ENCODE measurements around the gene SCAPER. TPM values are rescaled to one million over a fixed set of nuclear protein-coding genes. Genes with fewer than 3 reads are reported as not detected.
"Not testable (repeated sequence)": the region's sequence is repeated elsewhere in the genome, so short reads cannot be mapped to it uniquely, and the experiment has no call there.

SCAPER gene
- total RNA-seq, 1 experiment from 2014 or later, result 5.2 TPM

DNA sequence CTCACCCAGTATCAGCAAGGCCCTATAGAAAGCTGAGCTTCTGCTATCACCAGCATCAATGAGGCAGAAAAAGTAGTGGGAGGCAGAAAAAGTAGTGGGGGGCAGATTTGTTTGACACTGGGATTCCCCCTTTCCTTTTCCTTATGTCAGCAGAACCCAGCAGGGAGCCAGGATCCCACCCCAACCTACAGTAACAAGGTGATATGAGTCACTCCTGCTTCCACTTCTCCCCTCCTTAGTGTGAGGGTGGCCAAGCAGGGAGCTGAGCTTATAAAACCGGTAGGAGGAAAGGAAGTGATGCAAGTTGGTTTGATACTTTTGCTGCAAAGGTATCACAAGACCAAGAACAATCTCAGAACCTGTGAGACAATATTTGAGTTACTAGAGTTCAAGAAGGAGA, 128.7 kb downstream of the SCAPER start:
- DNase-seq (ENCODE audit: low read depth), result no peak

DNA sequence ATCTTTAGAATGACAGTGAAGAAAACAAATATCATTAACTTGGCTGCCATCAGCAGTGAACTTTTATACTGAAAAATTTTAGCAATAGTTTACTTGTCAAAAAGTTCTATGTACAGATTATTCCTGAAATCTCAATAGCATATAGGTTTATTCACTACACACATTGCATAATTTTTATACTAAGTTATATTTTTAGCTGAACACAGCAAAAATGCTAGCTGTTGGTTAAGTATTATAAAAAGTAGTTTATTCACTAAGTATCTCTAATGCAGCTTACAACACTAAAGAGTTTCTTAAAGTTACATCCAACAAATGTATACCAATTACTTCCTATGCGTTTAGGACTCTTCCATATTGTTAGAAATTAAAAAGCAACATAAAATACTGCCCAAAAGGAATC, 131.9 kb downstream of the SCAPER start:
- DNase-seq (ENCODE audit: low read depth), result no peak

DNA sequence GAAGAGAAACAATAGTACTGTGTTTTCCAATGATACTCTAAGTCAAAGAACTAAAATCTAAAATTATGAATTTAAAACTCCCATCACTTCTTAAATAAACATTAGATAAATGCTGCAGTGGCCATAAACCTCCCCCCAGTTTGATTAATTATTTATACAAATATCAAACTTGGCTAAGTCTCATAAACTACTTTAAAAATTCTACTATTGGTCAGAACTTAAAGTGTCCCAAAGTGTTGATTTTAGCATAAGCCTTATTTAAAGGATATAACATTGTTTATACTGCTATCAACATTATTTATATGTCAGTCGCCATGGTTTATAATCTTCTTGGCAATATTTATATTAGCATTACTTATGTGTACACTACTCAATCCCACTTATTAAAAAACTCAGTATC, 132.4 kb downstream of the SCAPER start:
- no peak for DNase-seq (ENCODE audit: low read depth)

DNA sequence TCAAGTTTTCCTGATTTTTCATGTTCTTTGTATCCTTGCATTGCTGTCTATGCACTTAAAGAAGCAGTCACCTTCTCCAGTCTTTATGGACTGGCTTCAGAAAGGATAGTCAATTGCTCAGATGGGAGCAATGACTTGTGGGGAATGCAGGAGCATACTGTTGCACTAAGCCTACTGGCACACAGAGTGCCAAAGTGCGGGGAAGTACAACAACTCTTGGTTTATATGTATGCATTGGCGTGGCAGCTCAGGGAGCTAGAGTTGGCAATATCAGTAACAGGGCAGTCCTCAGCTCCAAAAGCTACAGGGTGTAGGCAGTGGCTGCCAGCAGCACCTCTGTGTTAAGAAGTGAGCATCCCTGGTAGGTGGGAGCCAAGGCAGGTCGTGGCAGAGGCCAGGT, 141.1 kb downstream of the SCAPER start:
- DNase-seq (ENCODE audit: low read depth), result no peak

DNA sequence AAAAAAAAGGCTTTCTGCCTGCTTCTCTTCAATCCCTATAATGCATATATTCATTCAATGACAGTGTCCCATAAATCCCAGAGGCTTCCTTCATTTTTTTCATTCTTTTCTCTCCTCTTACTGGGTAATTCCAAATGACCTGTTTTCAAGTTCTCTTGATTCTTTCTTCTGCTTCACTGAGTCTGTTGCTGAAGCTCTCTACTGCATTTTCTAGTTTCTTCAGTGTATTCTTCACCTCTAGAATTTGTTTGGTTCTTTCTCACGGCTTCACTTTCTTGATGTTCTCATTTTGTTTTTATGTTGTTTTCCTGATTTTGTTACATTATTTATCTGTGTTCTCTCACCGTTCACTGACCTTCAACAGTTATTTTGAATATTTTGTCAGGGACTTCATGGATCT, 141.6 kb downstream of the SCAPER start:
- DNase-seq (ENCODE audit: low read depth), result no peak

DNA sequence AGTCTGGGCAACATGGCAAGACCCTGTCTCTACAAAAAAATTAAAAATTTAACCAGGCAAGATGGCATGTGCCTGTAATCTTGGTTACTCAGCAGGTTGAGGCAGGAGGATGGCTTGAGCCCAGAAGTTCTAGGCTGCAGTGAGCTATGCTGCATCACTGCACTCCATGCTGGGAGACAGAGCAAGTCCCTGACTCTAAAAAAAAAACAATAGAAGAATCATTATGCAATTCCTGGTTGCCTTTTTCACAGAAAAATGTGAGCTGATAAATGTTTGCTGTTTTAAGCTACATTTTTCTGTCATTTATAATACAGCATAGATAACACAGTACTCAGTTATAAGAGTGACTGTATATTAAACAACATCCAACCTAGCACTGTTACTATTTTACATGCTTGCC, 148.8 kb downstream of the SCAPER start:
- no peak for DNase-seq (ENCODE audit: low read depth)

DNA sequence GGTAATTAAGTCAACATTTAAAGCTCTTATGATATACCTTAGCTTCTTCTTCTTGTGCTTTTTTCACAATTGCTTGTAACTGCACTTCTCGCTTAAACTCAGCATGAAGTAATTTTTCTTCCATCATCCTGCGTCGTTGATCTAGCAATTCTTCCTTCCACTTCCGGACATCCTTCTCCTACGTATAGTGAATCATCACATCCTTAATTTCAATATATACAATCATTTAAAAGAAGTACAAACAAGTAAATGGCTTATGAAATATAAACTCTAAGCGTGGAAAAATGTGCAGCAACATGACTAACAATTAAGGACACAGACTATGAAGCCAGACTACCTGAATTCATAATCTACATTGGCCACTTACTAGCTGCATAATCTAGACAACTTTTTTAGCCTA, 151.4 kb downstream of the SCAPER start:
- no peak for DNase-seq (ENCODE audit: low read depth)

DNA sequence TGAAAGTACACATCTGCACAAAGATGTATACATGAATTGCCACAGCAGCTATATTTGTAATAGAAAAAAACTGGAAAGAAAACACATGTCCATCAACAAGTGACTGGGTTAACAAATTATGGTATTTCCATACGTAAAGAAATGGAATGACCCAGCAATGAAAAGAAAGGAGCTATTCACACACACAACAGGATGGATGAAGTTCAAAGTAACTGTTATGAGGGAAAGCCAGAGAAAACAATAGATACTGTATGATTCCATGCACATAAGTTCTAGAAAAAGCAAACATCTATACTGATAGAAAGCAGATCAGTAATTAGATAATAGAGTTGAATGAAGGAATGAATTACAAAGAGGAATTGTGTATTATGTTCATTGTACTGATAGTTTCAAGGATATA, 152.0 kb downstream of the SCAPER start:
- no peak for DNase-seq (ENCODE audit: low read depth)

DNA sequence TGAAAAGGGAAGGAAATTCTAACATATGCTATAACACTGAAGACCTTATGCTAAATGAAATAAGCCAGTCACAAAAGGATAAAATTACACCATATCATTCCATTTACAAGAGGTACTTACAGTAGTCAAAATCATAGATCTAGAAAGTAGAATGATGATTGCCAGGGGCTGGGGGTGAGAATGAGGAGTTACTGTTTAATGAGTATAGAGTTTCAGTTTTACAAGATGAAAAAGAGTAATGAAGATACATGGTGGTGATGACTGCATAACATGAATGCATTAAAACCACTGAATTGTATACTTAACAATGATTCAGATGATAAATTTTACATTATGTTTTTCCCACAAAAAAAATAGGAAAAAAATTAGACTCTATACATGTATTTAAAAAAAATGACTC, 152.6 kb downstream of the SCAPER start:
- DNase-seq (ENCODE audit: low read depth), result no peak

DNA sequence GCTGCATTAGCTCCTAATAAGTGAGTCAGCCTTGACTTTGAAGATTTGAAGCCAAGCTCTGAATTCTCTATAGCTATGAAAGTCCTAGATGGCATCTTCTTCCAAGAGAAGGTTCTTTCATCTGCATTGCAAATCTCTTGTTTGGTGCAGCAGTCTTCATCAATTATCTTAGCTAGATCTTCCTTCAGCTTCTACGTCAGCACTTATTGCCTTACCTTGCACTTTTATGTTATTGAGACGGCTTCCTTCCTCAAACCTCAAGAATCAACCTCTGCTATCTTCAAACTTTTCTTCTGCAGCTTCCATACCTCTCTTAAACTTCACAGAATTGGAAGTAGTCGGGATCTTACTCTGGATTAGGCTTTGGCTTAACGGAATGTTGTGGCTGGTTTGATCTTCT, 167.6 kb downstream of the SCAPER start:
- DNase-seq (ENCODE audit: low read depth), result no peak

DNA sequence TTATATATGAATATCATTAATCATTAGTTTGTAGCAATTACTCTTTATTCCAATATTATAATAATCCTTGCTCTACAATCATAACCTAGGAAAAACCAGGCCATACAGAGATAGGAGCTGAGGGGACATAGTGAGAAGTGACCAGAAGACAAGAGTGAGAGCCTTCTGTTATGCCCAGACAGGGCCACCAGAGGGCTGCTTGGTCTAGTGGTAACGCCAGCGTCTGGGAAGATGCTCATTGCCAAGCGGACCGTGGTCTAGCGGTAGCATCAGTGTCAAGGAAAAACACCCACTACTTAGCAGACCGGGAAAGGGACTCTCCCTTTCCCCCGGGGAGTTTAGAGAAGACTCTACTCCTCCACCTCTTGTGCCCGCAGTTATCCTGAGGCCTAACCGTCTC, 172.8 kb downstream of the SCAPER start:
- DNase-seq (ENCODE audit: low read depth), result peak; percentile 8

DNA sequence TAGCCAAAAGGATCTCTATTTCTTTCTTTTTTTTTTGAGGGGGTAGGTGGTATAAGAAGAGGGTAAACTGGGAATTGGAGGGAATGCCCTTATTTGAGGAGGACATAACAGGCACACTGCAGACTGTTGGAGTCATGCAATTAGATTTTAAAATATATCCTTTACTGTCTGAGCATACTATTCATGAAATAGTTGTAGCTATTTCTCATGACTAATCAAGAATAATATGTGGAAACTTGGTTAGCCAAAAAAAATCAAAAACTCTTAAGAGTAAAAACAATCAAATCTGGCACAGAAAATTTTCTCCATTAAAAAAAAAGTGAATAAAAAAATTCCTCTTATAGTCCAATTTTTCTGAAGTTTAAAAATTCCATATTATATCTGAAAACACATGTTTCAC, 174.9 kb downstream of the SCAPER start:
- no peak for DNase-seq (ENCODE audit: low read depth)

DNA sequence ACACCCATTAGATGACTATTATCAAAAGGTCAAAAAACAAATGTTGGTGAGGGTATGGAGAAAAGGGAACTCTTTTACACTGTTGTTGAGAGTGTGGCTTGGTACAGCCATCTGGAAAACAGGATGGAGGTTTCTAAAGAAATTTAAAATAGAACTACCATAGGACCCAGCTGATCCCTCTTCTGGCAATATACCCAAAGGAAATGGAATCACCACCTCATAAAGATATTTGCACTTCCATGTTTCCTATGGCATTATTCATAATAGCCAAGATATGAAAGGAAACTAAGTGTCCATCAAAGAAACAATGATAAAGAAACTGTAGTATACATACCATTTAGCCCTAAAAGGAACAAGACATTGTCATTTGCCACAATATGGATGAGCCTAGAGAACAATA, 186.3 kb downstream of the SCAPER start:
- no peak for DNase-seq (ENCODE audit: low read depth)

DNA sequence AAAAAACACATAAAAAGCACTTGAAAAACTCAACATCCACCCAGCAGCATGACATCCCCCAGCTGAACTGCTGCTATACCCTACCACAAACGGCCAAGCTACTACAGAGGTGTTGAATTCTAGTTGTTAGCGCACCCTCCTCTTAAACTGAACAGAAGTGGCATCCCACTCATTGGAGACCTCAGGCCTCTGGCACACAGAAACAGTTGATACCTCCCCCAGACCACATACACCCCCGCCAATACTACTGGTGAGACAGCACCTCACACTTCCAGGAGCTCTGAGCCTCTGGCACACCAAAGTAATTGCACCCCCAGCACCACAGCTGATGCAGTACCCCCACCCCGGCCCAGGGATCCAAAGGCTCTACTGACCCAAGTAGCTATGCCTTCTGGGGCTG, 190.2 kb downstream of the SCAPER start:
- DNase-seq (ENCODE audit: low read depth), result no peak

DNA sequence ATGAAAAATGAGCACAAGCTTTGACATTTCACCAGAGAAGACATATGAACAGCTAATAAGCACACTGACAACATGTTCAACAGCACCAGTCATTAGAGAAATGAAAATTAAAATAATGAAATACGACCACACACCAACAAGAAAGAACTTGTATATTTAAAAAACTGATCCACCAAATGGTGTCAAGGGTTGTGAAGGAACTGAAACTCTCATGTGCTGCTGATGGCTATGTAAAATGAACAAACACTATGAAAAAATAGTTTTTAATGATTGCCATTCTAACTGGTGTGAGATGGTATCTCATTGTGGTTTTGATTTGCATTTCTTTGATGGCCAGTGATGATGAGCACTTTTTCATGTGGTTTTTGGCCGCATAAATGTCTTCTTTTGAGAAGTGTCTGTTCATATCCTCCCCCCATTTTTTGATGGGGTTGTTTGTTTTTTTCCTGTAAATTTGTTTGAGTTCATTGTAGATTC, 193.8 kb downstream of the SCAPER start:
- DNase-seq (ENCODE audit: low read depth), result peak; percentile 14

DNA sequence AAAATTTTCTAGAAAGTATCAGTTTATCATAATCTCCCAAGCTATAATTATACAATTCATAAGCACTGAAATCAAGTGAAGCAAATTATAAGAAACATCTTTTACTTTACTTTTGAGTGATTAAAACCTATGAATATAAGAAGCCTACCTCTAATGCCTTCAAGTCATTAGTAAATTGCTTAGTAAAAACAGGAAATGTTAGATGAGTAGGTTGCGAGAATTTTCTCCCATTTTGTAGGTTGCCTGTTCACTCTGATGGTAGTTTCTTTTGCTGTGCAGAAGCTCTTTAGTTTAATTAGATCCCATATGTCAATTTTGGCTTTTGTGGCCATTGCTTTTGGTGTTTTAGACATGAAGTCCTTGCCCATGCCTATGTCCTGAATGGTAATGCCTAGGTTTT, 201.1 kb downstream of the SCAPER start:
- not testable (repeated sequence) for DNase-seq (ENCODE audit: low read depth)

DNA sequence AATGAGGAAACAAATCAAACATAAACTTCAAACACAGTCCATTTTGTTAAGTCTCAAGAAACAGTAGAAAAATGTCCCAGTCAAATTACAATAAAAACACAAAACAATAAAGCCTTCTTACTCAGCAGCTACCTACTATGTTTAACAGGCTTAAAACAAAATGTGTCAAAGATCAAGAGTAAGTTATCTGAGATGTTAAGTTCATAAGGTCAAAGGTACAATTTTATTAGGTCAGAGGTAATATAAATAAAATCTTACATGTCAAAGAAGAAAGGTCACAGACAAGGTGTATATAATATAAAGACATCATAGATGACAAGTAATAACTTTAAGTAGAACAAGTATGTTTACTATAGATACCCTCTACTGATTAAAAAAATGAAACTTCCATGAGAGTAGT, 208.3 kb downstream of the SCAPER start:
- no peak for DNase-seq (ENCODE audit: low read depth)

DNA sequence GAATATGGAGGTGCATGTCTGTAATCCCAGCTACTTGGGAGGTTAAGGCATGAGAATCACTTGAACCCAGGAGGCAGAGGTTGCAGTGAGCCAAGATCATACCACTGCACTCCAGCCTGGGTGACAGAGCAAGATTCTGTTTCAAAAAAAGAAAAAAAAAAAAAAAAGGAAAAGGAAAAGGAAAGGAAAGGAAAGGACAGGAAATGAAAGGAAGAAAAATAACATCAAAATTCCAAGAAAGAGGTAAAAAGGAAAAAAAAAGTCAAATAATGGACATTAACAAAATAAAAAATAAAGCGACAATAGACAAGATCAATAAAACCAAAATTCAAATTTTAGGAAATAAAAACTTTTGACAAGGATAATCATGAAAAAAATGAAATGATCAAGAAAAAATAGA, 212.6 kb downstream of the SCAPER start:
- DNase-seq (ENCODE audit: low read depth), result not testable (repeated sequence)

DNA sequence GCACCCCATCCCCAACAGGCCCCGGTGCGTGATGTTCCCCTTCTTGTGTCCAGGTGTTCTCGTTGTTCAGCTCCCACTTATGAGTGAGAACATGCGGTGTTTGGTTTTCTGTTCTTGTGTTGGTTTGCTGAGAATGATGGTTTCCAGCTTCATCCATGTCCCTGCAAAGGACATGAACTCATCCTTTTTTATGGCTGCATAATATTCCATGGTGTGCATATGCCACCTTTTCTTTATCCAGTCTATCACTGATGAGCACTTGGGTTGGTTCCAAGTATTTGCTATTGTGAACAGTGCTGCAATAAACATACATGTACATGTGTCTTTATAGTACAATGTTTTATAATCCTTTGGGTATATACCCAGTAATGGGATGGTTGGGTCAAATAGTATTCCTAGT, 217.5 kb downstream of the SCAPER start:
- not testable (repeated sequence) for DNase-seq (ENCODE audit: low read depth)

DNA sequence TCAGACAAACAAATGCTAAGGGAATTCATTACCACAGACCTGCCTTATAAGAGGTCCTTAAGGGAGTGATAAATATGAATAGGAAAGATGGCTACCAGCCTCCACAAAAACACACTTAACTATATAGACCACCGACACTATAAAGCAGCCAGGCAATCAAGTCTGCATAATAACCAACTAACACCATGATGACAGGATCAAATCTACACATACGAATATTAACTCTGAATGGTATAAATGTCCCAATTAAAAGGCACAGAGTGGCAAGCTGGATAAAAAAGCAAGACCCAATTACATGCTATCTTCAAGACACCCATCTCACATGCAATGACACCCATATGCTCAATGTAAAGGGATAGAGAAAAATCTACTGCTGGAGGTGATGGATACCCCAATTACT, 221.1 kb downstream of the SCAPER start:
- no peak for DNase-seq (ENCODE audit: low read depth)

DNA sequence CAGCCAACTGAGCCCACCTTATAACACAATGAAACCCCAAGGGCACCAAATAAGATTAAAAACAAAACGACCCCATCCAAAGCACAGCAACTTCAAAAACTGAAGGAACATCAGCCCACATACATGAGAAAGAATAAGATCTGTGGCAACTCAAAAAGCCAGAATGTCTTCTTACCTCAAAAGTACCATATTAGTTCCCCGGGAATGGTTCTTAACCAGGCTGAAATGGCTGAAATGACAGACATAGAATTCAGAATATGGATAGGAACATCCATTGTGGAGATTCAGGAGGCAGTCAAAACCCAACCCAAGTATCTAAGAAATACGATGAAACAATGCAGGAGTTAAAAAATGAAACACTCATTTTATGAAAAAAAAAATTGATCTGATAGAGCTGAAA, 222.3 kb downstream of the SCAPER start:
- no peak for DNase-seq (ENCODE audit: low read depth)

DNA sequence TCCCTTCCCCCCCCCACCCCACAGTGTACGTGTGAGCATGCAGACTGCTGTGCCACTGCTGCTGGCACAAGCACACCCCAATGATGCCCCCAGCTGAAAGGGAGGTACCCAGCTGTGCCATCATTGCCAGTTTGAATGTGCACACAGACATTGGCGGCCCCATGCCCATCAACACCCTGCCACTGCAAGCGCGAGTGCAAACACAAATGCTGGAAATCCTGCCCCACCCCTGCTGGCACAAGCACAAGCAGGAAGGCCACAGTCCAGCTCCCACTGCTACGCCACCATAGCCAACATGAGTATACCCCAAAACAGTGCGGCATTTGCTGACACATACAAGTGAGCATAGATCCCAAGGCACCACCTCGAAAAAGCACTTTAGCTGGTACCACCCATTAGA, 222.9 kb downstream of the SCAPER start:
- DNase-seq (ENCODE audit: low read depth), result no peak

DNA sequence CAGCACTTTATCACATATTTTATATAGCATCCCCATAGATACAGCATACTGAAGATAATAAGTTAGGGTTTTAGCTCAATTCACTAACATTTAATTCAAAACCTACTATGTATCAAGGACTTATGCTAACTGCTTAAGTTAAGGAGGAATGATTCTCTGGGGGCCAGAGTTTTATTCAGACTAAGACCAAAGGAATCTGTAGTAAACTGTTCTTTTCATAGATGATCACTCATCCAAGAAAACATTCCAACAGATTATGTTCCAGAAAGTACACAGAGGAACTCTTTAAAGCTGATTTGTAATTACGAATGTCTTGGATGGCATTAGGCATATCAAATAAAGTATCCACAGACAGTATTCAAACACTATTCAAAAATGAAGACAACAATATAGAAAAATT, 226.4 kb downstream of the SCAPER start:
- DNase-seq (ENCODE audit: low read depth), result no peak

DNA sequence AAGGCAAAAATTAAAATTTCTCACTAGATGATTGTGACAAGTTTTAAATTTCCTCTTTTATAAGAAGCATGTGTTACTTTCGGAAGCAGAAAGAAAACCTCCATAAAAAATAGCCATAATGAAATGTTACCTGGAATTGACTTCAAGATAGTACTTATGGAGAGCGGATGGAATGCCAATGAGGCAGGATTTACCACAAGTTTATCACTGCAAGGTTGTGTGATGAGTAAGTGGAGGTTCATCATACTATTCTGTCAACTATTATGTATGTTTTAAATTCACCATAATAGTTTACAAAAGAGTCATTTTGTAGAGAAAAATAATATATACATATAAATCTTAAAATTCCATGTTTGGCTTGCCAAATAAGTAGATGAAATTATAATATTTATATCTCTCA, 230.3 kb downstream of the SCAPER start:
- DNase-seq (ENCODE audit: low read depth), result peak; percentile 44

Data from M059J (cell line).